ENCODE data around the gene MILR1.

Gene MILR1

GRCh38 chr17:64497565-64498035 lies 48.7 kb downstream of the MILR1 start:
- Histone ChIP-seq H3K4me1 (ENCODE audit: insufficient read depth, low read length) (peaks cover 86% of the 10 kb centered on the region), H3K9me3 (ENCODE audit: insufficient read depth, low read length, severe bottlenecking) (no peaks in the 10 kb centered on the region), H3K79me2 (ENCODE audit: insufficient read depth, low read length) (peaks cover 71% of the 10 kb centered on the region), H3K27me3 (ENCODE audit: insufficient read depth, low read length, poor library complexity) (no peaks in the 10 kb centered on the region), H3K27ac (ENCODE audit: low read length) (peak overlapping the region; percentile 89), H2AFZ (ENCODE audit: low read depth, low read length) (no peak overlapping the region), H3K4me2 (ENCODE audit: insufficient read depth, low read length) (peak overlapping the region; percentile 77), H3K4me3 (ENCODE audit: low read depth in 1 of 2, low read length in 2 of 2) (peak overlapping the region in 1 of 2 experiments; percentile 71; a peak in 2 of 4 replicates), H4K20me1 (ENCODE audit: insufficient read depth, low read length) (peaks cover 43% of the 10 kb centered on the region), H3K9ac (ENCODE audit: low read depth, low read length) (peak overlapping the region; percentile 72), H3K36me3 (ENCODE audit: insufficient read depth, low read length) (peaks cover 50% of the 10 kb centered on the region)
- no peak; the same call in 2 of the 3 replicates for ATAC-seq (ENCODE audit: insufficient read depth, low read depth)
- no peak for DNase-seq
- TF ChIP-seq EZH2 (IDR thresholded peaks at IDR 0.05; ENCODE audit: borderline replicate concordance, low read depth, low read length, severe bottlenecking) (no peak), CTCF (IDR thresholded peaks at IDR 0.05; ENCODE audit: borderline replicate concordance, extremely low read depth, low read length, poor library complexity, severe bottlenecking) (no peak)

DNA sequence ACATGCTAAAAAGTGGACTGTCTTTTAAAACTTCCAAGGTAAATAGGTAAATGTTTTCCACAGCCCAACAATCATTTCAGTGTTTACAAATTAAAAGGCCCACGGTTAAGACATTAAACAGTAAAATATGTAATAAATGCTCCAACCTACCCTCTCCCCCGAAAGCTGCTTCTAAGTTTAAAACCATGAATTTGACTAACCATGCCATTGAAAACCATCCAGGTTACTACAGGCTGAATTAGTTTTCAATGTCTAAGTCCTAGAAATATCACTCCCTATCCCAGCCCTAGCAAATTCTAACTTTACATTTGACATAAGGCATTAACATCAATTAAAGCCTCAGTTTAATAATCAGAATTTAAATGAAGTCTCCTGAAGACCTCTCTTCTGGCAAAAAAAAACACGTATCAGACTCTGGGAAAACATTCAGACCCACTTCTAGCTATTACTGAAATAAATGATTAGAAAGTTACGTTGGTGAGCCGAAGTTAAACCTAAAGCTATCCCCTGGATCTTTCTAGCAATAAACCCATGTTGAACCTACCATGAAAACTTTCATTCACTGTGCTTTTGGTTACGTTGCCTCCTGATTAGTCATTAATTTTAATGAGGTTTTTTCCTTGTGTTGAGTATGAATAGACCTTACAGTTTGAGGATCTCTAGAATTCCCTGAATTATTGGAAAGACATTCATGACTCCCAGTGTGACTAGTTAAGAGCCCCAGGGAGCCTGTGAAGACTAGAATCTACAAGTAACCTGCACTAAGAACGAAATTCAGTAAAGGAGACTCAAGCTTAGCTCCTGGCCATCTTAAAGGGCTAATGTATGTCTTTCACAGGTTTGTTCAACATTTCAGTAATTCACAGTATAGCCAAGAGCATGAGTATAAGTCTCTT lies 49.6 kb downstream of the MILR1 start:
- 0 out of 2 replicates have a peak overlapping the region, but pooled peaks have one; percentile 16 for H3K27ac ChIP-seq (ENCODE audit: low read length)
- H3K27me3 ChIP-seq (ENCODE audit: insufficient read depth, low read length, poor library complexity): no peaks in the 10 kb centered on the region
- H3K36me3 ChIP-seq (ENCODE audit: insufficient read depth, low read length): peaks cover 53% of the 10 kb centered on the region
- H2AFZ ChIP-seq (ENCODE audit: low read depth, low read length): no peak overlapping the region
- H3K4me3 ChIP-seq (ENCODE audit: low read depth in 1 of 2, low read length in 2 of 2): peak overlapping the region in 1 of 2 experiments; percentile 71; a peak in 1 of 4 replicates
- H3K9ac ChIP-seq (ENCODE audit: low read depth, low read length): peak overlapping the region; percentile 72
- H3K4me1 ChIP-seq (ENCODE audit: insufficient read depth, low read length): peaks cover 92% of the 10 kb centered on the region
- ATAC-seq (ENCODE audit: insufficient read depth, low read depth) (no peak), DNase-seq (no peak)
- no peak for TF ChIP-seq EZH2 (IDR thresholded peaks at IDR 0.05; ENCODE audit: borderline replicate concordance, low read depth, low read length, severe bottlenecking)
- no peak for TF ChIP-seq CTCF (IDR thresholded peaks at IDR 0.05; ENCODE audit: borderline replicate concordance, extremely low read depth, low read length, poor library complexity, severe bottlenecking)
- H3K4me2 ChIP-seq (ENCODE audit: insufficient read depth, low read length): peak overlapping the region; percentile 77
- H4K20me1 ChIP-seq (ENCODE audit: insufficient read depth, low read length): peaks cover 53% of the 10 kb centered on the region
- peaks cover 74% of the 10 kb centered on the region for H3K79me2 ChIP-seq (ENCODE audit: insufficient read depth, low read length)
- no peaks in the 10 kb centered on the region for H3K9me3 ChIP-seq (ENCODE audit: insufficient read depth, low read length, severe bottlenecking)

GRCh38 chr17:64499805-64500486 lies 51.0 kb downstream of the MILR1 start:
- Histone ChIP-seq H3K4me3 (ENCODE audit: low read depth in 1 of 2, low read length in 2 of 2) (no peak overlapping the region; a peak in 1 of 4 replicates), H3K27ac (ENCODE audit: low read length) (no peak overlapping the region), H3K27me3 (ENCODE audit: insufficient read depth, low read length, poor library complexity) (no peaks in the 10 kb centered on the region), H3K36me3 (ENCODE audit: insufficient read depth, low read length) (peaks cover 67% of the 10 kb centered on the region), H3K9ac (ENCODE audit: low read depth, low read length) (no peak overlapping the region), H3K79me2 (ENCODE audit: insufficient read depth, low read length) (peaks cover 76% of the 10 kb centered on the region), H3K4me1 (ENCODE audit: insufficient read depth, low read length) (peaks cover 92% of the 10 kb centered on the region), H2AFZ (ENCODE audit: low read depth, low read length) (no peak overlapping the region), H3K4me2 (ENCODE audit: insufficient read depth, low read length) (peak overlapping the region; percentile 77), H4K20me1 (ENCODE audit: insufficient read depth, low read length) (peaks cover 66% of the 10 kb centered on the region), H3K9me3 (ENCODE audit: insufficient read depth, low read length, severe bottlenecking) (no peaks in the 10 kb centered on the region)
- TF ChIP-seq CTCF (IDR thresholded peaks at IDR 0.05; ENCODE audit: borderline replicate concordance, extremely low read depth, low read length, poor library complexity, severe bottlenecking): no peak
- TF ChIP-seq EZH2 (IDR thresholded peaks at IDR 0.05; ENCODE audit: borderline replicate concordance, low read depth, low read length, severe bottlenecking): no peak
- DNase-seq (no peak), ATAC-seq (ENCODE audit: insufficient read depth, low read depth) (no peak)
